Fibroblast of skin of scalp (primary cell): ENCODE measurements around the gene SNX6.
"Not testable (repeated sequence)": the region's sequence is repeated elsewhere in the genome, so short reads cannot be mapped to it uniquely, and the experiment has no call there.

Experiments used
- DNase-seq: peaks from one replicate; pipeline ENCODE4 v3.0.0-alpha.2; 2013

Gene SNX6

DNA sequence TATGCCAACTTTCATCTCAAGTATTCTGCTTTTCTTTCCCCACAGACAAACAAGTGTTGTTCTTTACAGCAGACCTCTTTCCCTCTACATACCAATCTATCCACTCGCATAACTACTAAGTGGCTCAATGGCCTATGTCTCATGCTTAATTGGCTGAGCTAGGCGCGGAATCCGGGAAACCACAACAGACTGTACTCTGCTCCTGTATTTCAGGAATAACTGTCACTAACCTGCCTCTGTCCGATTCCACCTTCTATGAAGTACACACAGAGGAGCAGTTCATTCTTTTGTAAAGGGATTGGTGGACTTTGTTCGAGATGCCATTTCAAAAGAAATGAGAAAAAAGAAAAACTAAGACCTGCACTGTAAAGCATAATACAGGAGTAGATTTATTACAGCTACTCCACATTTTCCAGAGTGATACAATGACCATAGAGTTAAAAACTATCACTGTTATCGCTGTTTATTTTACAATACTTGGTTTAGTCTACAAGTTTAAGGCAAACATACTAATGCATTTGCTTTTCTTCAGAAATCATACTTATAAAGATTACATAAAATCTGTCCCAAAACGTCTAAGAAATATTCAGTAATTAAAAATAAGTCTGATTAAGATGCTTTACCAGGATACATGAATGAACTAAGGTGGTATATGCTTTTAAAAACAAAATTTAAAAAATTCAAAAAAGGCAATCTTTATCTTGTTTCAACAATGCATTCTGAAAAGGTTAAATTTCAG, 67.7 kb downstream of the SNX6 start:
- DNase-seq: not testable (repeated sequence)

DNA sequence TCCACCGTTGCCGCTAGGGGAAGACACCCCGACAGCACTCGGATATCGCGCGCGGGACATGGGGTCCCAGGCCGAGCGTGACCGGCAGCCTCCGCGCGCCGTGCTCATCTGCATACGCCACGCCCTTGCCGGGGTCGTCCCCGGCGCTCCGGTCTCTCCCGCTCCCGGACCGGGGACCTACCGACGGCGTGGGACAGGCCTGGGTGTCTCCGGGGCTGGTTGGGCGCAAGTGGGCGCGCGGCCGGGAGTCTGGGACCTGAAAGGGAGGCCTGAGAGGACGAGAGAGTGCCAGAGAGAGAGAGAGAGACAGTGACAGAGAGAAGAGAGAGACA, 73.5 kb downstream of the SNX6 start:
- not testable (repeated sequence) for DNase-seq

DNA sequence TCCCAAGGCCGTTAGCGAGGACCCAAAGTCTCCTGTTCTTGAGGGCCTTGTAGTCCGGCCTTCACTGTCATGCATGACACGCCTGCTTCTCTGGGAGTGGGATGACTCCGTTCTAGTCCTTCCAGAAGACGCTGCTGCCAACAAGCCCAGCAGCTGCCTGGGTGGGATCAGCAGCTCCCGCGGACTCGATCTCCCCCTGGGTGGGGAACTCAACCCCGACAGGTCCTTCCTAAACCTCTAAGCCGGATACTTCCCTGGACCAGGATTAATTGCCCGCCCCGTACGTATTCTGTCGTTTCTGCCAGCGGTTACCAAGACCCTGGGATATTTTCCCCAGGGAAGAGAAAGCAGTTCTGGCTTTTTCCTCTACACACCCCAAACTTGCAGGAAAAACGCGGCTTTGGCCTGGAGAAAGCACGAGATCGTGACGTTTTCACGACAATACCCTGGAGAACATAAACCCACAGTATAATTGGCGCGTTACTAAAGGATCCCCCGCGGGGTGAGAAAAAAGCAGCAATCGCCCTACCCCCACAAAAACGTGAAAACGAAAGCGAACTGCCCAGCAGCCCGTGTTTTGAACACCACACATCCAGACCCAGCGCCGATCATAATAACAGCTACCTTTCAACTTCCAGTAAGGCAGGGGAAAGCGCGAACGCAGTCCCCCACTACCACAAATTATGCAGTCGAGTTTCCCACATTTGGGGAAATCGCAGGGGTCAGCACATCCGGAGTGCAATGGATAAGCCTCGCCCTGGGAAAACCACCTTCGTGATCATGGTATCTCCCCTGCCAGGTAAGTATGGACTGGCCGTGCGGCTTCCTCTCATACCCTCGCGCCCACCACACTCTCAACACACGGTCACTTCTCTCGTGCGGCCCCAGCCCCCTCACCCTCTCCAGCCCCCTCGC, 74.1 kb downstream of the SNX6 start:
- not testable (repeated sequence) for DNase-seq

DNA sequence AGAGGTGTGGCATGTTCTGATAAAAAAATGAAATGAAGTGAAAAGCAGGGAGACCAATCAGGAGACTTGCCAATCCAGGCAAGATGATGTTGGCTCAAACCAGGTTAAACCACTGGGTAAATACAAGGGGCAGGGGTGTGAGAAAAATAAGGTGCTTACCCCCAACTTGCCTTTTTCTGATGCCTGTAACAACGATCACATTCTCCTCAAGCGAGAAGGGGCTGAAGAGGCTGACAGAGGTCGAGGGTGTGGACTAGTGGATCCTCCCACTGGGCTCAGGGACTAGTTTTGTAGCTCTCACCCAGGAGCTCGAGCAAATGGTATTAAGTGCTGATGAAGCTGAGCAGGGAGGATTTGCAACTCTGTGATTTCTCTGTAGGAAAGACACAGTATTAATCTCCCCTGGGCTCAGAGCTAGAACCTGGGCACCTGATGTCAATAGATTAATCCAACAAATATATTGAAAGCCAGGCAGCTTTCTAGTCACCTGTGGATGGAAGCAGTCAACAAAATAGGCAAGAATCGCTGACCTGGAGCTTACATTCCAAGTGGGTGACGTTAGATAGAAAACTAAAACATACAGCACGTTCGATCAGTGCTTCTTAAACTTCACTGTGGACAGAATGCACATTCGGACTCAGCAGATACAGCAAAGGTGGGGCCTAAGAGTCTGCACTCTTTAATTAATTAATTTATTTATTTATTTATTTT, 75.3 kb downstream of the SNX6 start:
- DNase-seq: peak; percentile 27

DNA sequence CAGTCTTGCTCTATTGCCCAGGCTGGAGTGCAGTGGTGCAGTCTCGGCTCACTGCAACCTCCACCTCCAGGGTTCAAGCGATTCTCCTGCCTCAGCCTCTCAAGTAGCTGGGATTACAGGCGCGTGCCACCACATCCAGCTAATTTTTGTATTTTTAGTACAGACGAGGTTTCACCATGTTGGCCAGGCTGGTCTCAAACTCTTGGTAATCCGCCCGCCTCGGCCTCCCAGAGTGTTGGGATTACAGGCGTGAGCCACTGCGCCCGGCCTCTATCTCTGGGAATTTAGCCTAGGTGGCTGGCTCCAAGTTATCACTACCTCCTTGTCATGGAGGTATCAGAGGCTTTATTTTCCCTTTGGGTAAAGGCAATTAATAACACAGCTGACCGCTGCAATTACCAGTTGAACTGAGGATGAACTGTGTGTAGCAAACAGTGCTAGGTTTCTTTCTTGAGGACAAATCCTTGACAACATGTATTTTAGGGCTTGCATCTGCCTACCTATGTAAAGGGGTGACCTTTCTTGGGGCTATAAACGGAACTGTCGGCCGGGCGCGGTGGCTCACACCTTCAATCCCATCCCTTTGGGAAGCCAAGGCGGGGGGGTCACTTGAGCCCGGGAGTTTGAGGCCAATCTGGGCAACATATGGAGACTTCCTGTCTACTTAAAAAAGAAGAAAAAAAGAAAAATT, 80.5 kb downstream of the SNX6 start:
- not testable (repeated sequence) for DNase-seq

DNA sequence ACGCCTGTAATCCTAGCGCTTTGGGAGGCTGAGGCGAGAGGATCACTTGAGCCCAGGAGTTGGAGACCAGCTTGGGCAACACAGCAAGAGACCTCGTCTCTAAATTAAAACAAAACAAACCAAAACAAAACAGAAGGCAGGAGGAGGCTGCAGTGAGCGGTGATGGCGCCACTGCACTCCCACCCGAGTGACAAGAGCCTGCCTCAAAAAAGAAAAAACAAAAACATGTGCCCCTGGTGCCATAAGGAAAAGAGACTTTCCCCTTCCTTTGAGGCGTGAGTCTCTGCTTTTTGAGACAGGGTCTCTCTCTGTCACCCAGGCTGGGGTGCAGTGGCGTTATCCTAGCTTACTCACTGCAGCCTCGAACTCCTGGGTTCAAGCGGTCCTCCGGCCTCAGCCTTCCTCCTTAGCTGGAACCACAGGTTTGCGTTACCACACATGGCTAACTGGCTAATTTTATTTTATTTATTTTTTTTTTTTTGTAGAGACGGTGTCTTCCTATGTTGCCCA, 81.4 kb downstream of the SNX6 start:
- no peak for DNase-seq

DNA sequence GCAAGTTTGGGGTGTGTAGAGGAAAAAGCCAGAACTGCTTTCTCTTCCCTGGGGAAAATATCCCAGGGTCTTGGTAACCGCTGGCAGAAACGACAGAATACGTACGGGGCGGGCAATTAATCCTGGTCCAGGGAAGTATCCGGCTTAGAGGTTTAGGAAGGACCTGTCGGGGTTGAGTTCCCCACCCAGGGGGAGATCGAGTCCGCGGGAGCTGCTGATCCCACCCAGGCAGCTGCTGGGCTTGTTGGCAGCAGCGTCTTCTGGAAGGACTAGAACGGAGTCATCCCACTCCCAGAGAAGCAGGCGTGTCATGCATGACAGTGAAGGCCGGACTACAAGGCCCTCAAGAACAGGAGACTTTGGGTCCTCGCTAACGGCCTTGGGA, 82.8 kb downstream of the SNX6 start:
- not testable (repeated sequence) for DNase-seq

DNA sequence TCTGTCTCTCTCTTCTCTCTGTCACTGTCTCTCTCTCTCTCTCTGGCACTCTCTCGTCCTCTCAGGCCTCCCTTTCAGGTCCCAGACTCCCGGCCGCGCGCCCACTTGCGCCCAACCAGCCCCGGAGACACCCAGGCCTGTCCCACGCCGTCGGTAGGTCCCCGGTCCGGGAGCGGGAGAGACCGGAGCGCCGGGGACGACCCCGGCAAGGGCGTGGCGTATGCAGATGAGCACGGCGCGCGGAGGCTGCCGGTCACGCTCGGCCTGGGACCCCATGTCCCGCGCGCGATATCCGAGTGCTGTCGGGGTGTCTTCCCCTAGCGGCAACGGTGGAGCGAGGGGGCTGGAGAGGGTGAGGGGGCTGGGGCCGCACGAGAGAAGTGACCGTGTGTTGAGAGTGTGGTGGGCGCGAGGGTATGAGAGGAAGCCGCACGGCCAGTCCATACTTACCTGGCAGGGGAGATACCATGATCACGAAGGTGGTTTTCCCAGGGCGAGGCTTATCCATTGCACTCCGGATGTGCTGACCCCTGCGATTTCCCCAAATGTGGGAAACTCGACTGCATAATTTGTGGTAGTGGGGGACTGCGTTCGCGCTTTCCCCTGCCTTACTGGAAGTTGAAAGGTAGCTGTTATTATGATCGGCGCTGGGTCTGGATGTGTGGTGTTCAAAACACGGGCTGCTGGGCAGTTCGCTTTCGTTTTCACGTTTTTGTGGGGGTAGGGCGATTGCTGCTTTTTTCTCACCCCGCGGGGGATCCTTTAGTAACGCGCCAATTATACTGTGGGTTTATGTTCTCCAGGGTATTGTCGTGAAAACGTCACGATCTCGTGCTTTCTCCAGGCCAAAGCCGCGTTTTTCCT, 83.4 kb downstream of the SNX6 start:
- not testable (repeated sequence) for DNase-seq

DNA sequence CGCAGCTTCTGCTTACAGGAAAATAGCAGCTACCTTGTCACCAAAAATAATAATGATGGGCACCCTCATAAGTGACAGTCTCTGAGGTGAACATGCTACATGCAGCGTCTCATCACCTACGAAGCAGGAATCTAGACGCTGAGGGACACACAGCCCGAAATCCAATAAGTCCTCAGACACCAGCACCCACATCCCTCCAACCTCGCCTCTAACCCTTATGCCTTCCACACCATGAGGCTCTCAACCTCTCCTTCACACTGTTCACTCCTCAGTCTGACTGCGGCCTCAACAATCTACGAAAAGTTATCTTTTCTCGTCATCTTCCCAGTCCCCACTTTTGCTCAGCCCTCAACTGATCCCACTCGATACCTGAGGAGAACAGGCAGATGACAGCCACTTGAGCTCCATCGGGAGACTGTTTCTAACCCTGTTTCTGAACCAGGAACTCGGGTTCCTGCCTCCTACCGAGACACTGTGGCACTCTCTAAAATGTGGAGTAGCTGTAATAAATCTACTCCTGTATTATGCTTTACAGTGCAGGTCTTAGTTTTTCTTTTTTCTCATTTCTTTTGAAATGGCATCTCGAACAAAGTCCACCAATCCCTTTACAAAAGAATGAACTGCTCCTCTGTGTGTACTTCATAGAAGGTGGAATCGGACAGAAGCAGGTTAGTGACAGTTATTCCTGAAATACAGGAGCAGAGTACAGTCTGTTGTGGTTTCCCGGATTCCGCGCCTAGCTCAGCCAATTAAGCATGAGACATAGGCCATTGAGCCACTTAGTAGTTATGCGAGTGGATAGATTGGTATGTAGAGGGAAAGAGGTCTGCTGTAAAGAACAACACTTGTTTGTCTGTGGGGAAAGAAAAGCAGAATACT, 89.5 kb downstream of the SNX6 start:
- DNase-seq: not testable (repeated sequence)

DNA sequence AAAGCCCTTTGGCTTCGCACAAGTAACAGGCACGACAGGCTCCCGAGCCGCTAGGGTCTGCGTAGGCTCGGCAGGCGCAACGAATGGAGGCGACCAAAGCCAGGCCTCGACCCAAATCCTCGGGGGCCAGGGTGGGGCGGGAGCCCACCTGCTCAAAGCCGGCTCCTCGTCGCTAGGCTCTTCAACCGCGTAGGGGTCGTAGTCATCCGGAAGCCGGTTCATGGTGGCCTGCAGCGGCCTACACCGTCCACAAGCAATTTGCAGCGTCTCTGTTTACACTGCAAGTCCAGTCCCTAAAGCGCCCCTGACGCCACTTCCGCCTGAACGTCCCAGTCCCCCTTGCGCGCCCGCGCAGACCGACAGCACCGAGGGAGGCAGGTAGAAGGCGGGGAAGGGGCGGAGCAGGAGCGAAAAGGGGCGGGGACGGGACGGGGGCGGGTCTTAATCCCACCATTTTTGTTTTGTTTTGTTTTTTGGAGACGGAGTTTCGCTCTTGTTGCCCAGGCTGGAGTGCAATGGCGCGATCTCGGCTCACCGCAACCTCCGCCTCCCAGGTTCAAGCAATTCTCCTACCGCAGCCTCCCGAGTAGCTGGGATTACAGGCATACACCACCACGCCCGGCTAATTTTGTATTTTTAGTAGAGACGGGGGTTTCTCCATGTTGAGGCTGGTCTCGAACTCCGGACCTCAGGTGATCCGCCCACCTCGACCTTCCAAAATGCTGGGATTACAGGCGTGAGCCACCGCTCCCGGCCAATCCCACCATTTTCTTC, 90.4 kb downstream of the SNX6 start, which contains the start of gene EAPP:
TSS of gene EAPP (minus strand) at position 295 of the 774 bp plus-strand sequence. CDS start at position 222, 73 bp downstream.
- peak; percentile 97 for DNase-seq

DNA sequence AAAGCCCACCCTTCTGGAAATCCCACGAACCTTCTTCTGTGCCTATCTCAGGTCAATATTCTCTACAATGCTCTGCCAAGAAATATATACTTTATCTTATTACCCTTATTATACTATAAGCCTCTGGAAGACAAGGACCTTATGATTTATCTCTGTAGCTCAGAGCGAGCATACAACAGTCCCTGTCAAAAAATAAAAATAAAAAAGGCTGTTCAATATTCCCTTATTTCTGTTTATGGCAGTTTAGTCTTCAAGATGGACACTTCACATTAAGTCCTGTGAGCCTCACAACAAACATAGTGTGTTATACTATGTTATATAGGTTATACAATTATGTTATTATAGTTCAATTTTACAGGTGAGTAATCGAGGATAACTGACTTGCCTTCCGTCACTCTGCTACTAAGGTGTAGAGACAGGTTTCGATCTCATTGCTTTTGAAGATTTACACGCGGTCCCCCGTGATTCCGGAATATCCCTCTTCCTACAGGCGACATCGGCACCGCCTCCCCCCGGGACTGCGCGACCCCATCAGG, 91.0 kb downstream of the SNX6 start:
- DNase-seq: no peak

DNA sequence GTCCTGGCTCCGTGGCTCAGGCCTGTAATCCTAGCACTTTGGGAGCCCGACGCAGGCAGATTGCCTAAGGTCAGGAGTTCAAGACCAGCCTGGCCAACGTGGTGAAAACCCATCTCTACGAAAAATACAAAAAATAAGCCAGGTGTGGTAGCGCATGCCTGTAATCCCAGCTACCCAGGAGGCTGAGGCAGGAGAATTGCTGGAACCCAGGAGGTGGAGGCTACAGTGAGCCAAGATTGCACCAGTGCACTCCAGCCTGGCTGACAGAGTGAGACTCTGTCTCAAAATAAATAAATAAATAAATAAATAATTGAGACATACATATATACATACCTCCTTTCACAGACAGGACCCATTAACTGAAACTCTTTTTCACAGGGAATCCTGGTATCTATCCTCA, 91.9 kb downstream of the SNX6 start:
- DNase-seq: not testable (repeated sequence)

DNA sequence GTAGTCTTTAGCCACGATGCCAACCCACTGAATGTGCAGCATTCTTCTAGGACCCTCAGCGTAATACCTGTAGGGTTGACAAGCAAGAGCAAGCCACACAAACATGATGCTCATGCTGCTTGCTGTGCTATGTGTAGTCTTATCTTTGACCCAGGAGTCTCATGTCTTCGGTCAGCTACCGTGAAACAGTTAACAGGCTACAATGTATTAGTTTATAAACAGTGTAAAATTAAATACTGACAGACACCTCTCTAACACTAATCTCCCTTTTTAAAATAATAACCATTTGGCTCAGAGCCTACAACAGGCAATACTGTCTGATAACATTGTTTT, 92.3 kb downstream of the SNX6 start:
- DNase-seq: no peak

DNA sequence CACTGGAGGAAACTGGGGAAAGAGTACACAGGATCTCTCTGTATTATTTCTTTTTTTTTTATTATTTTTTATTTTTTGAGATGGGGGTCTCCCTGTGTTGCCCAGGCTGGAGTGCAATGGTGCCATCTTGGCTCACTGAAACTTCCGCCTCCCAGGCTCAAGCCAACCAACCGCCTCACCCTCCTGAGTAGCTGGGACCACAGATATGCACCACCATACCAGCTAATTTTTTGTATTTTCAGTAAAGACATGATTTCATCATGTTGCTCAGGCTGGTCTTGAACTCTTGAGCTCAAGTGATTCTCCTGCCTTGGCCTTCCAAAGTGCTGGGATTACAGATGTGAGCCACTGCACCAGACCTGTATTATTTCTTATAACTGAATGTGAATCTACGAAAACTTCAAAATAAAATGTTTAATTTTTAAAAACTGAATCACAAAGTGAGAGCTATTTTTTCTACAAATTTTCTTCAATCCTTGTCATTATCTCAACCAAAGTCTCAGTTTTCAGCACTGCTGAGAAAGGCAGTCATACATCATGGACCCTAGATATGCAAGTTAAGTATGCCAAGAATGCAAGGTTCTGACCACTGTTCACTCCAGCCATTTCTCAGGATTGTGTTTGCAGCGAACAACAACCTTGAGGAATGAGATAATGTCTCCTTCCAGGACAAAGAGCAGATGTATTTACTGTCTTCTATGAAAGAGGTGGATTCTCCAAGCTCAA, 92.8 kb downstream of the SNX6 start:
- peak; percentile 56 for DNase-seq

DNA sequence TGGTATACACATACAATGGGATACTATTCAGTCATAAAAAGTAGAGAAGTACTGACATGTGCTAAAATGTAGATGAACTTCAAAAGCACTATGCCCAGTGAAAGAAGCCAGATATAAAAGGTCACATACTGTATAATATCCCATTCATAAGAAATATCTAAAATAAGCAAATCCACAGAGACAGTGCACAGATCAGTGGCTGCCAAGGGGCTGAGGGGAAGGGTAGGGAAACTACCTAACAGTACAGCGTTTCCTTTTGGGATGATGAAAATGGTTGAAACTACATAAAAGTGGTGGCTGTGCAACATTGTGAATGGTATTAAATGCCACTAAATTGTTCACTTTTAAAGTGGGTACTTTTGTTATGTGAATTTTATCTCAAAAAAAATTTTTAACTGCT, 102.4 kb downstream of the SNX6 start:
- no peak for DNase-seq

DNA sequence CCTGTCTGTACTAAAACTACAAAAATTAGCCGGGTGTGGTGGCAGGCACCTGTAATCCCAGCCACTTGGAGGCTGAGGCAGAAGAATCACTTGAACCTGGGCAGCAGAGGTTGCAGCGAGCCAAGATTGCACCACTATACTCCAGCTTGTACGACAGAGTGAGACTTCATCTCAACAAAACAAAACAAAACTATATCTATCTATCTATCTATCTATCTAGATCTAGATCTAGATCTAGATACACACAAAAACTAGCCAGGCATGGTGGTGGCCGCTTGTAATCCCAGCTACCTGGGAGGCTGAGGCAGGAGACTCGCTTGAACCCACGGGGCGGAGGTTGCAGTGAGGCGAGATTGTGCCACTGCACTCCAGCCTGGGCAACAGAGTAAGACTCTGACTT, 105.7 kb downstream of the SNX6 start:
- DNase-seq: not testable (repeated sequence)

DNA sequence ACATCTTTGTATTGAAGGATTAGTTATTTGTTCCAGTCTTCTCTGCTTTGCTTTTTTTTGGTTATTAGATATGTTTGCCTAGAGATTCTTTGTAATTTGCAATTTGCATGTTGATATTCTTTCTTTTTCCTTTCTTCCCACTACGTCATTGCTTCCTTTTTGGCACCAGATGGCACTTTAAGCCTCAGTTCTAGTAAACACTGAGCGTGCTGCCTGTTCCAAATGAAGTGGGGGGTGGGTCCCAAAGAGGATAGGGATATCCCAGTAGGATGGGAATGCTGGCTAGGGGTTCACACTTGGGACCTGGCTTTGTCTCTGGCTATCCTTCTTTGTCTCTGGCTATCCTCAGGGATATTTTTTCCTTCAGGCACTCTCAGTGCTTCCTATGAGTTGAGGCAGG, 107.5 kb downstream of the SNX6 start:
- DNase-seq: no peak

DNA sequence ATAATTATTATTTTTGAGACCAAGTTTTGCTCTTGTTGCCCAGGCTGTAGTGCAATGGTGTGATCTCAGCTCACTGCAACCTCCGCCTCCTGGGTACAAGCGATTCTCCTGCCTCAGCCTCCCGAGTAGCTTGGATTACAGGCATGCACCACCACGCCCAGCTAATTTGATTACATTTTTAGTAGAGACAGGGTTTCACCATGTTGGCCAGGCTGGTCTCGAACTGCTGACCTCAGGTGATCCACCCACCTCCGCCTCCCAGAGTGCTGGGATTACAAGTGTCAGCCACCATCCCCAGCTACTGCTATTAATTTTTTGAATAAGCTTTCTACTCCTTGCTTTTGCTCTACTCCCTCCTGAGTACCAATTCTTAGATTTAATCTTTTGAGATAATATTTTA, 108.9 kb downstream of the SNX6 start:
- not testable (repeated sequence) for DNase-seq
